GM12878 (cell line): ENCODE measurements around the gene SPAG9. TPM values are rescaled to one million over a fixed set of nuclear protein-coding genes. Genes with fewer than 3 reads are reported as not detected.

Source experiments
- BACH1 ChIP-seq: fragments of 450-650 bp; IDR thresholded peaks from 2 replicates; pipeline ENCODE4 v1.6.1; 2017; ENCODE audit warnings: mild to moderate bottlenecking, borderline replicate concordance
- CBX5 ChIP-seq: sonication (generic); IDR thresholded peaks from 2 replicates; pipeline ENCODE4 v1.6.1; 2016; ENCODE audit warnings: low read depth, moderate library complexity, mild to moderate bottlenecking, inconsistent platforms
- E2F4 ChIP-seq: IDR thresholded peaks from 2 replicates; pipeline ENCODE4 v1.6.1; 2012; ENCODE audit warnings: low read depth, low read length, improper control_type of control experiment
- HSF1 ChIP-seq: fragments of 150-350 bp; IDR thresholded peaks from 2 replicates; pipeline ENCODE4 v1.6.1; 2014; ENCODE audit warnings: mild to moderate bottlenecking, low read depth, low read length
- IRF3 ChIP-seq: fragments of 450-650 bp; IDR thresholded peaks from 2 replicates; pipeline ENCODE4 v1.6.1; 2014; ENCODE audit warnings: mild to moderate bottlenecking
- LARP7 ChIP-seq: fragments of 450-650 bp; IDR thresholded peaks from 2 replicates; pipeline ENCODE4 v1.6.1; 2017; ENCODE audit warnings: mild to moderate bottlenecking
- NFXL1 ChIP-seq: fragments of 450-650 bp; IDR thresholded peaks from 2 replicates; pipeline ENCODE4 v1.6.1; 2017; ENCODE audit warnings: antibody characterized with exemption, mild to moderate bottlenecking, borderline replicate concordance
- NR2C2 ChIP-seq: IDR thresholded peaks from 2 replicates; pipeline ENCODE4 v1.6.1; 2011; ENCODE audit warnings: borderline replicate concordance, low read depth; ENCODE audit not compliant: control insufficient read depth, insufficient read length
- PRDM15 ChIP-seq: fragments of 450-650 bp; formaldehyde crosslinking; IDR thresholded peaks from 2 replicates; pipeline ENCODE4 v1.4.0; 2020; ENCODE audit warnings: mild to moderate bottlenecking, moderate library complexity
- RBBP5 ChIP-seq: fragments of 200-600 bp; sonication (generic); conservative IDR thresholded peaks from 2 replicates; pipeline ENCODE4 v1.6.1; 2016
- RFX5 ChIP-seq: IDR thresholded peaks from 2 replicates; pipeline ENCODE4 v1.6.1; 2011; ENCODE audit warnings: low read depth, low read length, improper control_type of control experiment
- RUNX3 ChIP-seq: IDR thresholded peaks from 2 replicates; pipeline ENCODE4 v1.6.1; 2012; ENCODE audit warnings: low read length, inconsistent platforms
- SMAD1 ChIP-seq: fragments of 450-650 bp; IDR thresholded peaks from 2 replicates; pipeline ENCODE4 v1.6.1; 2018; ENCODE audit warnings: mild to moderate bottlenecking, low read depth; ENCODE audit not compliant: partially characterized antibody
- SMARCA5 ChIP-seq: fragments of 450-650 bp; IDR thresholded peaks from 2 replicates; pipeline ENCODE4 v1.6.1; 2017; ENCODE audit warnings: mild to moderate bottlenecking
- SUPT20H ChIP-seq: IDR thresholded peaks from 2 replicates; pipeline ENCODE4 v1.6.1; 2011; ENCODE audit warnings: low read depth, mild to moderate bottlenecking, low read length, moderate library complexity, borderline replicate concordance; ENCODE audit not compliant: control insufficient read depth
- ZBTB33 ChIP-seq: fragments of 450-650 bp; IDR thresholded peaks from 2 replicates; pipeline ENCODE4 v1.6.1; 2017; ENCODE audit warnings: mild to moderate bottlenecking
- ZBTB40 ChIP-seq: fragments of 450-650 bp; IDR thresholded peaks from 2 replicates; pipeline ENCODE4 v1.6.1; 2016; ENCODE audit warnings: mild to moderate bottlenecking, moderate library complexity, borderline replicate concordance
- ZNF274 ChIP-seq: IDR thresholded peaks from one replicate; pipeline ENCODE4 v1.8.0; 2011; ENCODE audit not compliant: insufficient read length, insufficient read depth
- polyA plus RNA-seq, 11 experiments: library from polyadenylated mRNA; depleted of rRNA in 4 of 11; unstranded in 6 of 11; stranded (reverse) in 5 of 11; fragments of >200 nt; fragmentation: Nextera tagmentation in 4 of 11; fragmentation: Illumina TruSeq in 1 of 11; extraction: Ambion mirVana in 4 of 11; extraction: Trizol in 1 of 11; gene quantifications; 1 replicate in 1 of 11; 2 replicates in 10 of 11; pipeline versions ENCODE4 v1.2.1 to v1.2.3, GENCODE V29; 2011 to 2016; ENCODE audit warnings: inconsistent platforms in 2 of 11, missing spikeins in 2 of 11, low read depth in 1 of 11
- total RNA-seq, 4 experiments: library from RNA; depleted of rRNA in 3 of 4; stranded (reverse); fragments of >200 nt in 3 of 4; fragmentation: Illumina TruSeq in 1 of 4; extraction: Trizol in 1 of 4; gene quantifications; 2 replicates each; pipeline versions ENCODE4 v1.2.1 to v1.2.3, GENCODE V29; 2013 to 2021

SPAG9 gene
- total and polyA plus RNA-seq, 10 of the 15 experiments (the other 5 are each of a cell fraction or from before 2014, with no cell fraction given) = 6.6 to 42.0 (median 24.9) TPM

GRCh38 chr17:51054748-51055147 is 65.9 kb downstream of the SPAG9 start (continued):
- no peak for TF ChIP-seq SUPT20H
- no peak for TF ChIP-seq ZBTB40
- no peak for TF ChIP-seq IRF3
- TF ChIP-seq HSF1 = no peak
- no peak for TF ChIP-seq E2F4
- TF ChIP-seq RUNX3 = peak; percentile 83
- no peak for TF ChIP-seq ZNF274
- no peak for TF ChIP-seq RFX5
- TF ChIP-seq SMARCA5 = no peak
- TF ChIP-seq ZBTB33 = no peak
- TF ChIP-seq NR2C2 = no peak
- TF ChIP-seq RBBP5 = no peak
- no peak for TF ChIP-seq PRDM15 (CRISPR knock-in tag)
- no peak for TF ChIP-seq BACH1
- TF ChIP-seq SMAD1 = no peak
- no peak for TF ChIP-seq CBX5
- no peak for TF ChIP-seq NFXL1
- no peak for TF ChIP-seq LARP7
